HG03066 (cell line): ENCODE measurements around the gene ANKRD44.
"Not testable (repeated sequence)": the region's sequence is repeated elsewhere in the genome, so short reads cannot be mapped to it uniquely, and the experiment has no call there.

Experiments used
- ATAC-seq: cut with Tn5 transposase; IDR thresholded peaks from one replicate; pipeline ENCODE4 v1.9.1; 2021; ENCODE audit warnings: low read depth; ENCODE audit not compliant: unreplicated experiment

The ANKRD44 gene

DNA sequence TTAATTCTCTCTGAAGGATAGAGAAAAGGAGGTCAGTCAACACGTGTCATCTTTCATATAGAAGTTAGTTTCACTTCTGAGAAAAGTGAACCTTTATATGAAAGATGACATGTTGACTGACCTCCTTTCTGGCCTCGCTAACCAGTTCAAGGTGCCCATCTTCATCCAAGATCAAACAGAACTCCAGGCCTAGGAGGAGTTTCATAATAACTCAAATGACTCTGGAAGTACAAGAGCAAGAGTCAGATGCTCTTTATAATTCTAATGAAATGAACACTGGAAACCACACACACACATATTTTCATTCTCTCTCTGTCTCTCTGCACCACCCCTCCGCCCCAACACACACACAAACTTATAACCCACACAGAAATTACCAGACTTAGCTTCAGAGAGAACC is 16.3 kb downstream of the ANKRD44 start:
- ATAC-seq: peak; percentile 45

DNA sequence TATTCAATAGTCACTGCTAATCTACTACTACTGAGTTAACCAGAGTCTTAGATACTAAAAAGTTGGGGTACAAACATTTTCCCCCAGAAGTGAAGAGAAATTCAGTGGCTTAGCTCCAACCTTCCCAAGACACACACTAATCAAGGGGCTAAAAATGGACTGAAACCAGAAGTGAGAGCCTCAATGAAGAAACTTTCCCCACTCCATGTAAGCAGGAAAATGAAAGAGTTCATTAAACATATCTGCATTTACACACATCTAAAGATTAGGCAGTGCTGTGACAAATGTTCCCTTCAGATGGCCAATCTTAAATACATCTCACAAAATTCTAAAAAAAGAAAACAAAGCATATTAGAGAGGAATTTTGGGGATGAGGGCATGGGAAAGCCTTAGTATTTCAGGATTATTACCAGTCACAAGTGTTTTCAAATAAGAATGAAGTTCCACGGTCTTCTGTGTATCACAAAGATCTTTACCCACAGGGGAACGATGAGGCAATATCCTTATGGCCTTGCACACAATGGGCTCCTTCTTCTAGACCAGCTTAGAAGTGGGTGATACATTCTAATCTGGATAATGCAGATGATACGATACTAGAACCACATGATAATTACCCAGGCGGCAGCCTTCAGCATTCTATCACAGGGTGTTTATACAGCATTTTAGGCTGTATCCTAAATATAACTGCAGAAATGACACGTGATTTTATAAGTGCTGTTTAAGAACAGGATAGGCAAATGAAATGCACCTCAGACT is 17.1 kb downstream of the ANKRD44 start:
- ATAC-seq: peak; percentile 35

DNA sequence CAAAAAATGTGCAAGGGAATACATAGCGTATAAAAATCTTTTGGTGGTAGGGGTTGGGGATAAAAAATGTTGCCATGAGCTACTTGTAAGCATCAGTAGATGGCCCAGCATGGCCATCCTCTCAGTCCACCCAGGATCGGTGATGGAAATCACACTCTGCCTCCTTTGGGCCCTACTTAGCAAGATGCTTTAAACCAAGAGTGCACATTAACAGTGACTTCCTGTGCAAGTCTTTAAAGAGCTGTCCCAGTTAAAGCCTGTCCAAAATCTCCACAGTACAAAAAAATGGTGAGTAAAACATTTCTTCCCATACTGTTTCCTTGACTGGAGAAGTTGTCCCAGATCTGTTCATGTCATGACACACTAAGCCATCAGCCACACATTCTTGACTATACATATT is 18.0 kb downstream of the ANKRD44 start:
- no peak for ATAC-seq

- not testable (repeated sequence) for ATAC-seq
Observed at GRCh38 chr2:197287596-197287932, 23.0 kb downstream of the ANKRD44 start.

DNA sequence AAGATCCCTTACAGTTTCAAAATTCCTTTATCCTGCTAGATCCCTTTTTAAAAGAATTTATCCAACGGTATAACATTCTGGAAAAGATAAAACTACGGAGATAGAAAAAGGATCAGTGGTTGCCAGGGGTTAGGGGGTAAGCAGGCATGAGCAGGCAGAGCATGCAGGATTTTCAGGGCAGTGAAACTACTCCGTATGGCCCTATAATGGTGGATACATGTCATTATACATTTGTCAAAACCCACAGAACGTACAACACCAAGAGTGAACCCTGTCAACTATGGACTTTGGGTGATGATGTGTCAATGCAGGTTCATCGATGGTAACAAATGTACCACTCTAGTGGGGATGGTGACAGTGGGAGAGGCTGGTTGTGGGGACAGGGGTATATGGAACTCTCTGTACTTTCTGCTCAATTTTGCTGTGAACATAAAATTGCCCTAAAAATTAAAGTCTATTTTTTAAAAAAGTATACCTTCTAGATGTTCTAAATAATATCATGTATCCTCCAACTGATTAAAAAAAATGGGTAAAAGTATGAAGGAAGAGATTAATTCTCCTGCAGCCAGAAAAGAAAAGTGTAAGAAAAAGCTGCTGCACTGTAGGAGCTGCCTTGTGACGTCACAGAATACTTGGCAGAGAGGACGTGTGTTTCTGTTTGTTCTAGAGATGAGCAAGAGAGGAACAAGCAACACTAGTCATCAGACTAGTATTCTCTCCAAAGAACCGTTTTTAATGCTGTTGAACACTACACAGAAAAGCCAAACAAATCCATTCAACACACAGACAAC is 23.6 kb downstream of the ANKRD44 start:
- peak; percentile 95 for ATAC-seq

- no peak for ATAC-seq
Observed at GRCh38 chr2:197285361-197285760, 25.2 kb downstream of the ANKRD44 start.

DNA sequence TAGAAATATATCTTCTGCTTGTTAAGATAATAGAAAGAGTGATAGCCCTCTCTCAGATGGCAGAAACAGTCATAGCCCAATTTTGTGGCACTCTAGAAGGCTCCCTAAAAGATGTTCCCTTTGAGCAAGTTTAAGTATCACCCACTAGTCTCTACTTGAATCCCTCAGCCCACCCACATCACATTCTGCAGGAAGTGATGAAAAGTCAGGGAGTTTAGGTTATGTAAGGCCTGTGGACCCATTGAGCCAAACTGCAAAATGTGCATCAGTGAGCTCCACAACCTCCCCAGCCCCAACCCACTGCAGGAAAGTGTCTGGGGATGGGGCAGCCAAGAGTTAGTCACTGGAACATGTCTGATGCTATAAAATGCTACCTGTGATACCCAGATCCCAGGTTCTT is 25.6 kb downstream of the ANKRD44 start:
- no peak for ATAC-seq

GRCh38 chr2:197281421-197281820 is 29.2 kb downstream of the ANKRD44 start:
- ATAC-seq: no peak

- ATAC-seq: no peak
Observed at GRCh38 chr2:197280015-197280702, 30.4 kb downstream of the ANKRD44 start.

- ATAC-seq: no peak
Observed at GRCh38 chr2:197278799-197279763, 31.5 kb downstream of the ANKRD44 start.

DNA sequence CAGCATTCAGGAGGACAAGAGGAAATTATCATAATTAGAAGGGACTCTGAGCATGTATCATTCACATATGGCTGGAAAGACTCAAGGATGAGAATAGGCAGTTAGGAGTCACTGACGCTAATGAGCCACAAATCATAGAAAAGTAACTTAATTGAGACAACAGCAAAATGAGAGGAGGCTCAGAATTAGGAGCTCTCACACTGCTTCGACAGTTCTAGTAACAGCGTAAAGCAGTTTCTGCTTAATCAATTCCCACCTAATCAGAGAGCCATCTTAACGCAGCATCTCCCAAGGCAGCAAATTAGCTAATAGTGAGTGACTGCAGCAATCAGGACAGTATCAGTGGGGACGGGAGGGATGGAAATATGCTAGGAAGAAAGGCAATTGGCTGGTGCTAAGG is 32.8 kb downstream of the ANKRD44 start:
- no peak for ATAC-seq

DNA sequence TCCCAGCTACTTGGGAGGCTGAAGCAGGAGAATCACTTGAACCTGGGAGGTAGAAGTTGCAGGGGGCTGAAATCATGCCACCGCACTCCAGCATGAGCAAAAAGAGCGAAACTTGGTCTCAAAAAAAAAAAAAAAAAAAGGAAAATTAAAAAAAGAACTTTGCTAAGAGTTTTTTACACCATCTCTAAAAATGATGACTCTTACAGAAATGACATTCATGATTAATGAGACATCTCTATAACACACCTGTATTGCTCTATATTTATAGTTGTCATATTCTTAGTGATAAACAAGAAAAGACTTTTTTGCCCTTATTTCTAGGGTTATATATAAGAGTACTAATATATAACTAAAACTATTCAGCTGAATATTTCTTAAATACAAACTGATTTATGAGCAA is 34.4 kb downstream of the ANKRD44 start:
- ATAC-seq: no peak

DNA sequence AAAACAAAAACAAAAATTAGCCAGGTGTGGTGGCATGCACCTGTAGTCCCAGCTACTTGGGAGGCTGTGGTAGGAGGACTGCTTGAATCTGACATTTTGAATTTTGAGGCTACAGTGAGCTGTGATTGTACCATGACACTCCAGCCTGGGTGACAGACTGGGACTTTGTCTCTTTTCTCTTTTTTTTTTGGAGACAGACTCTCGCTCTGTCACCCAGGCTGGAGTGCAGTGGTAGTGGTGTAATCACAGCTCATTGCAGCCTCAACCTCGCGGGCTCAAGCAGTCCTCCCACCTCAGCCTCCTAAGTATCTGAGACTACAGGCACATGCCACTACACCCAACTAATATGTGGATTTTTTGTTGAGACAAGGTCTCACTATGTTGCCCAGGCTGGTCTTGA is 35.6 kb downstream of the ANKRD44 start:
- no peak for ATAC-seq

GRCh38 chr2:197274349-197274748 is 36.2 kb downstream of the ANKRD44 start:
- no peak for ATAC-seq

GRCh38 chr2:197273485-197273884 is 37.1 kb downstream of the ANKRD44 start:
- no peak for ATAC-seq

DNA sequence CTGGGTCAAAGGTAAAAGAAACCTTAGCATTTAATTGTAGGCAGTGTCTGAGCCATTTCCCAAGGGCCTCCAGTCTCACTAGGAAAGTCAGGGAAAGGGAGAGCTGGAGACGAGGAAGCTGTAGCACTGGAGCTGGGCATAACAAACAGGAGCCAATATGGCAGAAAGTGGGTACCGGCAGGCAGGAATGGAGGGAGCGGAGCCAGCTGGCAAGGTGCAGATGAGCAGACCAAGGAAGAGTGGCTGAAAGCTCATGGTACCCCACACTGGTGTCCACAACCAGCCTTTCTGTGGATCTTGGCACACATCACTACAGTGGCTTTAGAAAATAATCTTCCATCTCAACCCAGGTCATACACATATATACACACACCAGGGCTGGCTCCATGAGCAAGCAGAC is 40.0 kb downstream of the ANKRD44 start:
- ATAC-seq: no peak

- ATAC-seq: no peak
Observed at GRCh38 chr2:197269815-197270214, 40.8 kb downstream of the ANKRD44 start.

DNA sequence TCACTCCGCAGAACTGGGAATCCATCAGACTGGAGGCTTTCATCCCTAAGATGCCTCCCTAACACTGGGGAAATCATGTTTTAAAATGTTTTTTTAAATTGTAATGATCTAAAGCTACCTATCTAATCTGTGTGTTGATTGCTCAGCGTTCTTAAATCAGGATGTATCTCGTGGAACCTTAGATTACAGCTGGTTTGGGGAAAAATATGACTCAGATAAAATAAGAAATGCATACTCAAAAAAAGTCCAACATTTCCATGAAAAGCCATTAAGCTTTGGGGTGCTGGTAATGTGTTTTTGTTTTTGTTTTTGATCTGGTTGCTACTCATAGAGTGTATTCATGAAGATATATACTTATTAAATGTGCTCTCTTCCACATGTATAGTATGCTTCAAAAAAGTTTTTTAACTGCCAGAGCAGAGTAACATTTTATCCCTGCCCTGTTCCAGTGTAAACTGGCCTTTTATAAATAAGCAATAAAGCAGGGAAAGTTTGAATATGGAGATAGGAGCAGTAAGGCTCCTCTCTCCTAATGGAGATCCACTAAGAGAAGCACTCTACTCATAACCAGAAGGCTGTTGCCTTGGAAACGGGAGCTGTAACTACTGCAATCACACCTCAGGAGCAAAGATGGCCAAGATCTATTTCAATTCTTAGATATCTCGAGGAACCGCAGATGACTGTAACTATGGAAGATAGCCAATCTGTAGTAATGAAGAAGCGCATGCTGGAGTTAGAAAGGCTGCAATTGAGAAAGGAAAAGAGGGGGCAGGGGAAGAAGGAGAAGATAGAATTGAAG is 41.6 kb downstream of the ANKRD44 start:
- peak; percentile 72 for ATAC-seq

- no peak for ATAC-seq
Observed at GRCh38 chr2:197266477-197266876, 44.1 kb downstream of the ANKRD44 start.

DNA sequence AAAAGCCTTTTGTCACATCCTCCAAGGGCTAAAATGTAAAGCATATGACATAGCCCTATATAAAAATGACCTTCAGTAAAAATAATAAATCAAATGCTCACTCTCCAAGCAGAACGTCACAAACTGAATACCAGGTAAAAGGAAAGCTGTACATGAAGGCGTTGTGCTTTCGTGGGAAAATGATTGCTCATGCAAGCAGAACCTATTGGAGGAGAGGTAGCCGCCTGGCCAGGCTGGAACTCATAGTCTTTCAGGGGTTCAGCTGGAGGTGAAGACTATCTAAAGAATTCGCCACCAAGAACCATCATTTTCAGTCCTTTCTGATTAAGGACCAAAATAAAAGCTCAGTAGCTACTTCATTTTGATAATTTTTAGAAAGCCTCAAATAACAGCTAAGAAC is 44.7 kb downstream of the ANKRD44 start:
- no peak for ATAC-seq
